GM21576 (cell line): ENCODE measurements around the gene SORL1.

Source experiments
- ATAC-seq: cut with Tn5 transposase; IDR thresholded peaks from one replicate; pipeline ENCODE4 v1.9.1; 2021; ENCODE audit warnings: mild to moderate bottlenecking, moderate library complexity; ENCODE audit not compliant: unreplicated experiment

The SORL1 gene

GRCh38 chr11:121559606-121560200 is 107.6 kb downstream of the SORL1 start:
- ATAC-seq = no peak

GRCh38 chr11:121560236-121560635 is 108.1 kb downstream of the SORL1 start:
- no peak for ATAC-seq

- no peak for ATAC-seq
Observed at GRCh38 chr11:121561240-121561639, 109.1 kb downstream of the SORL1 start.

GRCh38 chr11:121561716-121562115 is 109.6 kb downstream of the SORL1 start:
- no peak for ATAC-seq

GRCh38 chr11:121563003-121563402 is 110.9 kb downstream of the SORL1 start:
- no peak for ATAC-seq

- ATAC-seq = no peak
Observed at GRCh38 chr11:121563900-121564822, 112.0 kb downstream of the SORL1 start.

- no peak for ATAC-seq
Observed at GRCh38 chr11:121564948-121565684, 113.0 kb downstream of the SORL1 start.

GRCh38 chr11:121566279-121567168 is 114.4 kb downstream of the SORL1 start:
- ATAC-seq = no peak

- no peak for ATAC-seq
Observed at GRCh38 chr11:121567995-121568394, 115.9 kb downstream of the SORL1 start.

- peak; percentile 96 for ATAC-seq
Observed at GRCh38 chr11:121569332-121570299, 117.5 kb downstream of the SORL1 start.

- no peak for ATAC-seq
Observed at GRCh38 chr11:121570453-121570852, 118.3 kb downstream of the SORL1 start.

- no peak for ATAC-seq
Observed at GRCh38 chr11:121571506-121571905, 119.4 kb downstream of the SORL1 start.

GRCh38 chr11:121572571-121573059 is 120.5 kb downstream of the SORL1 start:
- no peak for ATAC-seq

- ATAC-seq = no peak
Observed at GRCh38 chr11:121574801-121575200, 122.7 kb downstream of the SORL1 start.

- peak; percentile 53 for ATAC-seq
Observed at GRCh38 chr11:121575250-121575962, 123.3 kb downstream of the SORL1 start.

GRCh38 chr11:121575963-121576290 is 123.8 kb downstream of the SORL1 start:
- ATAC-seq = peak; percentile 25

- ATAC-seq = no peak
Observed at GRCh38 chr11:121576531-121576930, 124.4 kb downstream of the SORL1 start.

GRCh38 chr11:121577106-121577848 is 125.2 kb downstream of the SORL1 start:
- ATAC-seq = no peak
